Measurements from ENCODE around the gene SNX15. TPM values are rescaled to one million over a fixed set of nuclear protein-coding genes. Genes with fewer than 3 reads are reported as not detected.

SNX15 gene
- polyA plus RNA-seq, 4 donors, result 25.5 to 34.3 (median 30.4) TPM

- DNase-seq (ENCODE audit: low read depth in 4 of 4, low spot score in 2 of 4), result no peak
Observed at GRCh38 chr11:65083134-65083833, 56.0 kb downstream of the SNX15 start.

- DNase-seq (ENCODE audit: low read depth in 4 of 4, low spot score in 2 of 4), result peak; percentile 79 to 90 (median 90)
Observed at GRCh38 chr11:65083834-65084597, 56.8 kb downstream of the SNX15 start, which contains the start of the genes CDCA5 and ZFPL1. TSS of gene CDCA5 (minus strand) at chr11:65084040. CDS start at chr11:65083978, 62 bp downstream. TSS of gene ZFPL1 (plus strand) at chr11:65084222. CDS start at chr11:65084699, 477 bp downstream.

- no peak for DNase-seq (ENCODE audit: low read depth in 4 of 4, low spot score in 2 of 4)
Observed at GRCh38 chr11:65084598-65085375, 57.5 kb downstream of the SNX15 start.

GRCh38 chr11:65085446-65085845 is 58.2 kb downstream of the SNX15 start:
- DNase-seq (ENCODE audit: low read depth in 4 of 4, low spot score in 2 of 4), result no peak

GRCh38 chr11:65086809-65087208 is 59.6 kb downstream of the SNX15 start:
- no peak for DNase-seq (ENCODE audit: low read depth in 4 of 4, low spot score in 2 of 4)

- no peak for DNase-seq (ENCODE audit: low read depth in 4 of 4, low spot score in 2 of 4)
Observed at GRCh38 chr11:65087216-65087615, 60.0 kb downstream of the SNX15 start.

GRCh38 chr11:65087827-65088226 is 60.6 kb downstream of the SNX15 start:
- DNase-seq (ENCODE audit: low read depth in 4 of 4, low spot score in 2 of 4), result no peak

GRCh38 chr11:65089621-65090020 is 62.4 kb downstream of the SNX15 start:
- no peak for DNase-seq (ENCODE audit: low read depth in 4 of 4, low spot score in 2 of 4)

Other genes starting within 250 kb of the SNX15 start
- 100 to 1,000 TPM; 263 to 497 (median 371) TPM for gene SF1, start 248.9 kb upstream of the SNX15 start, polyA plus RNA-seq (ENCODE audit: insufficient read length in 4 of 4)
- gene MAP4K2, start 224.2 kb upstream of the SNX15 start, polyA plus RNA-seq (ENCODE audit: insufficient read length in 4 of 4), result 10 to 100 TPM; 17.8 to 25.7 (median 24.2) TPM
- gene MEN1, start 216.9 kb upstream of the SNX15 start, polyA plus RNA-seq (ENCODE audit: insufficient read length in 4 of 4), result 10 to 100 TPM; 31.6 to 53.5 (median 42.7) TPM
- gene CDC42BPG, start 182.8 kb upstream of the SNX15 start, polyA plus RNA-seq (ENCODE audit: insufficient read length in 4 of 4), result 1 to 10 TPM; 5.2 to 8.1 (median 5.9) TPM
- 10 to 100 TPM; 54.4 to 77.9 (median 64.7) TPM for gene EHD1, start 148.8 kb upstream of the SNX15 start, polyA plus RNA-seq (ENCODE audit: insufficient read length in 4 of 4)
- gene ATG2A, start 110.2 kb upstream of the SNX15 start, polyA plus RNA-seq (ENCODE audit: insufficient read length in 4 of 4), result 10 to 100 TPM; 12.2 to 28.1 (median 21.6) TPM
- gene PPP2R5B, start 102.8 kb upstream of the SNX15 start, polyA plus RNA-seq (ENCODE audit: insufficient read length in 4 of 4), result 10 to 100 TPM; 14.4 to 20.2 (median 17.2) TPM
- 1 to 10 TPM; 1.9 to 3.1 (median 2.6) TPM for gene GPHA2, start 91.5 kb upstream of the SNX15 start, polyA plus RNA-seq (ENCODE audit: insufficient read length in 4 of 4)
- 1 to 10 TPM in 1 of 4 donors, under 1 TPM in 3; 0.48 to 1.5 (median 0.72) TPM for gene MAJIN, start 55.3 kb upstream of the SNX15 start, polyA plus RNA-seq (ENCODE audit: insufficient read length in 4 of 4)
- 1 to 10 TPM; 2.3 to 3.3 (median 2.8) TPM for gene BATF2, start 30.5 kb upstream of the SNX15 start, polyA plus RNA-seq (ENCODE audit: insufficient read length in 4 of 4)
- gene ARL2, start 13.3 kb upstream of the SNX15 start, polyA plus RNA-seq (ENCODE audit: insufficient read length in 4 of 4), result 10 to 100 TPM; 58.1 to 81.6 (median 64.8) TPM
- gene SAC3D1, start 13.8 kb downstream of the SNX15 start, polyA plus RNA-seq (ENCODE audit: insufficient read length in 4 of 4), result 10 to 100 TPM; 10.2 to 20.3 (median 13.5) TPM
- 10 to 100 TPM; 10.8 to 17.4 (median 12.2) TPM for gene NAALADL1, start 31.1 kb downstream of the SNX15 start, polyA plus RNA-seq (ENCODE audit: insufficient read length in 4 of 4)
- gene CDCA5, start 56.6 kb downstream of the SNX15 start, polyA plus RNA-seq (ENCODE audit: insufficient read length in 4 of 4), result 10 to 100 TPM; 16.9 to 22.4 (median 21.1) TPM
- gene ZFPL1, start 56.8 kb downstream of the SNX15 start, polyA plus RNA-seq (ENCODE audit: insufficient read length in 4 of 4), result 10 to 100 TPM; 27.9 to 35.9 (median 34.6) TPM
- 100 to 1,000 TPM; 100 to 159 (median 143) TPM for gene VPS51, start 68.8 kb downstream of the SNX15 start, polyA plus RNA-seq (ENCODE audit: insufficient read length in 4 of 4)
- gene TM7SF2, start 84.4 kb downstream of the SNX15 start, polyA plus RNA-seq (ENCODE audit: insufficient read length in 4 of 4), result 100 to 1,000 TPM in 1 of 4 donors, 10 to 100 TPM in 3; 77.8 to 101 (median 80.4) TPM
- 10 to 100 TPM in 2 of 4 donors, 1 to 10 TPM in 2; 6.0 to 13.3 (median 9.5) TPM for gene ZNHIT2, start 90.3 kb downstream of the SNX15 start, polyA plus RNA-seq (ENCODE audit: insufficient read length in 4 of 4)
- 100 to 1,000 TPM; 643 to 971 (median 752) TPM for gene FAU, start 94.7 kb downstream of the SNX15 start, polyA plus RNA-seq (ENCODE audit: insufficient read length in 4 of 4)
- 10 to 100 TPM; 56.2 to 65.2 (median 62.2) TPM for gene MRPL49, start 94.9 kb downstream of the SNX15 start, polyA plus RNA-seq (ENCODE audit: insufficient read length in 4 of 4)
- 10 to 100 TPM; 40.4 to 57.0 (median 48.3) TPM for gene SYVN1, start 107.1 kb downstream of the SNX15 start, polyA plus RNA-seq (ENCODE audit: insufficient read length in 4 of 4)
- under 1 TPM in 1 of 4 donors, not detected in 3; 0.16 TPM for gene SPDYC, start 142.8 kb downstream of the SNX15 start, polyA plus RNA-seq (ENCODE audit: insufficient read length in 4 of 4)
- 100 to 1,000 TPM in 2 of 4 donors, 10 to 100 TPM in 2; 83.3 to 121 (median 99.2) TPM for gene CAPN1, start 154.5 kb downstream of the SNX15 start, polyA plus RNA-seq (ENCODE audit: insufficient read length in 4 of 4)
- 10 to 100 TPM; 22.0 to 34.0 (median 30.9) TPM for gene POLA2, start 234.5 kb downstream of the SNX15 start, polyA plus RNA-seq (ENCODE audit: insufficient read length in 4 of 4)